Caco-2 (cell line): ENCODE data around the gene AXL. TPM values are rescaled to one million over a fixed set of nuclear protein-coding genes. Genes with fewer than 3 reads are reported as not detected.

Source experiments
- BruUV-seq: library from RNA; stranded (reverse); fragments of 400-500 nt; replicated peaks from 2 replicates; lab custom pipeline; 2021; lab: Mats Ljungman, UMichigan
- CTCF ChIA-PET: fragments of 300-600 bp; sonication (Branson Sonifier 250); formaldehyde crosslinking; loops from one replicate; lab custom pipeline; 2022; ENCODE audit warnings: antibody characterized with exemption; lab: Charles Lee
- POLR2A ChIA-PET: fragments of 300-600 bp; sonication (Branson Sonifier 250); formaldehyde crosslinking; loops from one replicate; lab custom pipeline; 2022; ENCODE audit warnings: antibody characterized with exemption; lab: Charles Lee
- DNase-seq, 2 experiments: peaks; one replicate each; pipeline versions ENCODE4 v3.0.0 to v3.0.0-alpha.2; 2020 to 2022
- H3K27me3 ChIP-seq: replicated peaks from 2 replicates; pipeline ENCODE4 v1.6.0; 2011; ENCODE audit warnings: low read length; ENCODE audit not compliant: control insufficient read depth, insufficient read depth
- H3K36me3 ChIP-seq: 2 replicates; pipeline ENCODE4 v1.5.1; 2011; ENCODE audit warnings: low read length; ENCODE audit not compliant: control insufficient read depth, insufficient read depth
- H3K4me1 ChIP-seq: fragments of 250-450 bp; sonication (Bioruptor Pico); 2 replicates; pipeline ENCODE4 v1.5.1; 2020; ENCODE audit warnings: mild to moderate bottlenecking
- H3K4me3 ChIP-seq: 2 replicates; pipeline ENCODE4 v1.5.1; 2011; ENCODE audit warnings: low read depth, mild to moderate bottlenecking, control low read depth, low read length
- H3K9me3 ChIP-seq: fragments of 250-450 bp; sonication (Bioruptor Pico); 2 replicates; pipeline ENCODE4 v1.5.1; 2020; ENCODE audit warnings: mild to moderate bottlenecking, moderate library complexity
- H3K27ac Mint-ChIP-seq: one replicate; pipeline ENCODE4 v1.8.0; 2022; ENCODE audit warnings: mixed read lengths; ENCODE audit not compliant: unreplicated experiment
- H3K27me3 Mint-ChIP-seq: one replicate; pipeline ENCODE4 v1.8.0; 2022; ENCODE audit warnings: mixed read lengths; ENCODE audit not compliant: insufficient read depth, unreplicated experiment
- H3K36me3 Mint-ChIP-seq: one replicate; pipeline ENCODE4 v1.8.0; 2022; ENCODE audit warnings: mild to moderate bottlenecking, mixed read lengths; ENCODE audit not compliant: insufficient read depth, unreplicated experiment
- H3K4me1 Mint-ChIP-seq: one replicate; pipeline ENCODE4 v1.8.0; 2022; ENCODE audit warnings: low read depth, mixed read lengths; ENCODE audit not compliant: unreplicated experiment
- H3K4me3 Mint-ChIP-seq: one replicate; pipeline ENCODE4 v1.8.0; 2022; ENCODE audit warnings: mild to moderate bottlenecking, moderate library complexity, mixed read lengths; ENCODE audit not compliant: unreplicated experiment
- H3K9me3 Mint-ChIP-seq: one replicate; pipeline ENCODE4 v1.8.0; 2022; ENCODE audit warnings: mixed read lengths; ENCODE audit not compliant: unreplicated experiment
- CTCF ChIP-seq, 2 experiments: fragments of 200-600 bp in 1 of 2; IDR thresholded peaks; 1 replicate in 1 of 2; 2 replicates in 1 of 2; pipeline versions ENCODE4 v1.5.1 to v1.8.0; 2011 to 2022; ENCODE audit warnings: antibody characterized with exemption in 1 of 2, control low read depth in 1 of 2, inconsistent platforms in 1 of 2, low read depth in 1 of 2, low read length in 1 of 2, mild to moderate bottlenecking in 1 of 2, moderate library complexity in 1 of 2; ENCODE audit not compliant: insufficient read depth in 1 of 2, severe bottlenecking in 1 of 2, unreplicated experiment in 1 of 2
- intact Hi-C: fragments of 100-400 bp; cut with micrococcal nuclease; formaldehyde crosslinking; loops from one replicate; pipeline ENCODE4 v1.10.0; 2022; ENCODE audit not compliant: unreplicated experiment
- total RNA-seq: library from RNA; stranded (reverse); gene quantifications from 2 replicates; pipeline ENCODE4 v1.2.3, GENCODE V29; 2022

AXL gene
- total RNA-seq, 1 experiment from 2014 or later, result 1.2 TPM

DNA sequence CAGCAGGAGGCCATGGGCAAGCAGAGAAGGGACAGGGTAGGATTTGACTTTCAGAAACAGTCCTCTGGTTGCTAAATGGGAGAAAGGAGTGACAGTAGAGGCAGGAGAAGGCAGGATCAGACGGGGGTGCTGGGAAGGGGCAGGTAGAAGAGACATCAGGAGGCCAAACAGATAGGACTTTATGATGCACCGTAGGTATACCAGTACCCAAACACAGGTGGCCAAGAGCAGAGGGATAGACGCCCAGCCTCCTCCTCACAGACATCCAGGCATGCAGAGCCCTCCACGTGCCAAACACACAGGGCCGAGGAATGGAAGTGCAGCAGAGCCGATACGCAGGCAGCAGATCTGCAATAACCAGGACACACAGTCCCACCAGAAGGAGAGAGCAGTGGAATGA, 1.3 kb upstream of the AXL start:
- Histone ChIP-seq H3K9me3 (no peaks in the 10 kb centered on the region), H3K27me3 (no peaks in the 10 kb centered on the region), H3K4me3 (no peak overlapping the region), H3K4me1 (peaks cover 4% of the 10 kb centered on the region; the same call in 1 of the 2 replicates), H3K36me3 (no peaks in the 10 kb centered on the region)
- no peak for TF ChIP-seq CTCF (IDR thresholded peaks at IDR 0.05; ENCODE audit: insufficient read depth in 1 of 2, low read depth in 1 of 2, low read length in 1 of 2, severe bottlenecking in 1 of 2, unreplicated experiment in 1 of 2)
- no TSS peak for BruUV-seq
- peaks cover 26% of the 10 kb centered on the region for H3K4me1 Mint-ChIP-seq
- intact Hi-C loops, result no loop called here
- DNase-seq, result no peak
- H3K4me3 Mint-ChIP-seq, result no peak overlapping the region
- no peaks in the 10 kb centered on the region for H3K27me3 Mint-ChIP-seq
- POLR2A ChIA-PET, result no interaction called here
- H3K9me3 Mint-ChIP-seq, result no peaks in the 10 kb centered on the region
- CTCF ChIA-PET, result interaction anchor here (0.7 kb wide), 1 partner anchor 53 kb away, joined by 3 read pairs; no protein-coding TSS in a partner anchor
- no peak overlapping the region for H3K27ac Mint-ChIP-seq
- no peaks in the 10 kb centered on the region for H3K36me3 Mint-ChIP-seq

GRCh38 chr19:41218249-41218614, 791 bp upstream of the AXL start:
- no peak for DNase-seq
- POLR2A ChIA-PET, result interaction anchor here (0.7 kb wide), 1 partner anchor 41 kb away, joined by 3 read pairs; no protein-coding TSS in a partner anchor
- Mint-ChIP-seq H3K27ac (peak overlapping the region; percentile 30), H3K4me3 (peak overlapping the region; percentile 49), H3K36me3 (no peaks in the 10 kb centered on the region), H3K4me1 (peaks cover 29% of the 10 kb centered on the region), H3K27me3 (no peaks in the 10 kb centered on the region), H3K9me3 (no peaks in the 10 kb centered on the region)
- BruUV-seq, result no TSS peak
- Histone ChIP-seq H3K4me1 (peaks cover 5% of the 10 kb centered on the region; the same call in 1 of the 2 replicates), H3K27me3 (no peaks in the 10 kb centered on the region), H3K36me3 (no peaks in the 10 kb centered on the region), H3K9me3 (no peaks in the 10 kb centered on the region), H3K4me3 (no peak overlapping the region)
- CTCF ChIA-PET, result interaction anchor here (0.6 kb wide), 1 partner anchor 14 kb away, joined by 5 read pairs; no protein-coding TSS in a partner anchor
- intact Hi-C loops, result no loop called here
- no peak for TF ChIP-seq CTCF (IDR thresholded peaks at IDR 0.05; ENCODE audit: insufficient read depth in 1 of 2, low read depth in 1 of 2, low read length in 1 of 2, severe bottlenecking in 1 of 2, unreplicated experiment in 1 of 2)

DNA sequence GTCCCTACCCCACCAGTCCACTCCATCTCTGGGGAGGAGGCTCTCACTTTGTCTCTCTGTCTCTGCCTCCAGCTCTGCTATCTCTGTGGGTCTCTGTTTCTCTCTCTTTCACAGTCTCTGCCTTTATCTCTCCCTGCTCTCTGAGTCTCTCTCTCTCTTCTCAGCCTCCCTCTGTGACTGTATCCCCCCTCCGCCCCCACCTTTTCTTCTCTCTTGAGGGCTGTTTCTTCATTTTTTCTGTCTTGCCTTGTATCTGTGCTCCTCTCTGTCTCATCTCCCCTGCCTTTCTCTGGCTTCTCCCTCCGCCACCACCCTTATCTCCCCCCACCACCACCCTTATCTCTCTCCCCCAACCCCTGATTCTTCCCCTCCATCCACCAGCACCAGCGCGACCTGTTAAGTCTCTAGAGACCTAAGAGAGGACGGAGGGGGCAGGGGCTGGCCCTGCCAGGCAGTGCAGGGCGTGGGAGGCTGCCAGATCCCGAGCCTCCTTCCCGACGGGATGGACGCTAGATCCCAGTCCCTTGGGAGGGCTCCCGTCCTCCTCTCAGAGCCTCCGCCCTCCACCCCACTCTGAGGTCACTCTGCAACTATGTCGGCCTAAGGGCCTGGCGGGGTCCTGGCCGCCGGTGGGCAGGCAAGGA, 1.0 kb downstream of the AXL start:
- no TSS peak for BruUV-seq
- no peaks in the 10 kb centered on the region for H3K36me3 Mint-ChIP-seq
- peaks cover 39% of the 10 kb centered on the region for H3K4me1 Mint-ChIP-seq
- ChIA-PET CTCF (interaction anchor here (0.9 to 1.4 kb wide), 2 partner anchors 16 to 42 kb away, joined by 4 to 5 read pairs; no protein-coding TSS in a partner anchor), POLR2A (no interaction called here)
- no peak for TF ChIP-seq CTCF (IDR thresholded peaks at IDR 0.05; ENCODE audit: insufficient read depth in 1 of 2, low read depth in 1 of 2, low read length in 1 of 2, severe bottlenecking in 1 of 2, unreplicated experiment in 1 of 2)
- intact Hi-C loops, result no loop called here
- no peaks in the 10 kb centered on the region for H3K27me3 ChIP-seq
- no peaks in the 10 kb centered on the region for H3K9me3 ChIP-seq
- H3K4me1 ChIP-seq, result peaks cover 12% of the 10 kb centered on the region; the same call in 1 of the 2 replicates
- H3K27me3 Mint-ChIP-seq, result no peaks in the 10 kb centered on the region
- peak overlapping the region; percentile 49 for H3K4me3 Mint-ChIP-seq
- no peaks in the 10 kb centered on the region for H3K9me3 Mint-ChIP-seq
- no peaks in the 10 kb centered on the region for H3K36me3 ChIP-seq
- DNase-seq, result no peak
- no peak overlapping the region for H3K4me3 ChIP-seq
- peak overlapping the region; percentile 30 for H3K27ac Mint-ChIP-seq
